Activated T-helper 9 cell treated with anti-CD3 and anti-CD28 coated beads, Interleukin-2, amount 50 U/mL, for 16 hours (primary cell): ENCODE measurements around the gene GHRL.

Experiments
- DNase-seq: peaks from one replicate; pipeline ENCODE4 v3.0.0-alpha.2; 2020; ENCODE audit warnings: low read depth

Gene GHRL

DNA sequence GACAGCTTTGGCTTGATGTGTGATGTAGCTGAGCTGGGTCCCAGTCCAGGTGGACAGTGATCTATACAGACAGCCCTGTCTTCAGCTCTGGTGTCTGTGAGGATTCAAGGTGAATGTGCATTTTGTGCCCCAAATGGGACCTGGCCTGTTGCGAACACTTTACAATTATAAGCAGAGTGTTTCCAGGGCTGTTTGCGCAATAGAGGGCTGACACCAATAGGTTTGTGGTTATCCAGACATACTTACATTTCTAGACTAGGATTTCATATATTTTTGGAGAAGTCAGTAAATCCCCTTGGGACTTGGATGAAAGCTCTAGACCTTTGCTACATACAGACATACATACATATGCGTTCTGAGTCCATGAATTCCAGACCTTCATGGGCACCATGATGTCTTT lies 48.7 kb downstream of the GHRL start:
- no peak for DNase-seq

DNA sequence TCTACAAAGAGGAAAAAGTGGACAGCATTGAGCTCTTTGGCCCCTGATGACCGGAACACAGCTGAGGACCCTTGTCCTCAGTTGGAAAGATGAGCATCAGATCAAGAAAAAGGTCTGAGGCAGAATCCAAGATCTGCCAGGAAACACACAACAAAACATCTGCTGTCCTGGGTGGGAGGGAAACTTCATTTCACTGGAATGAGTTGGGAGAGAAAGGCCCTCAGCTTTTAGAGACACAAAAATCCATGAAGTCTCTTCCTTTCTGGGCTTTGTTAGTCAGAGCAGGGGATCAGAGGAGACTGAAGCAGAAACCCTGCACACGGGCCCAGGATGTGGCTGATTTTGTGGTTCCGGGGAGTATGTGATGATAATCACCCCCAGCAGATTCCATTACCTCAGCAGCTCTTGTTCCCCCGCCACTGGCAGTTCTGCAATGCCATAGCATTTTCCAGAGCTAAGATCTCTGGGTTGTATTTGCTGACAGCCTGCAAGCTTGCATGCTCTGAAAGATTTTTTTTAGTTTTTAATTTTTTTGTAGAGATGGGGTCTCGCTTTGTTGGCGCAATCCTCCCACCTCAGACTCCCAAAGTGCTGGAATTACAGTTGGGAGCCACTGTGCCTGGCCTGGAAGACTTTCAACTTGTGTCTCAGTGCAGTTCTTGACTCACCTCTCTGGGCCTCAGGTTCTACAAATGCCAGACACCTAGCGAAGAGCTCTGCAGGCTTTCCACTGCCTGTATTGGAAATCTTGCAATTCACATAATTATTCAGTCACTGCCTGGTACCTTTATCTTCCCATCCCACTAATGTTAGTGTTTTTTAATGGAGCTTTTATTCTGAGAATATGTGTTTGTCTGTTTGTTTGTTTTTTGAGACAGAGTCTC lies 50.3 kb downstream of the GHRL start:
- peak; percentile 56 for DNase-seq

DNA sequence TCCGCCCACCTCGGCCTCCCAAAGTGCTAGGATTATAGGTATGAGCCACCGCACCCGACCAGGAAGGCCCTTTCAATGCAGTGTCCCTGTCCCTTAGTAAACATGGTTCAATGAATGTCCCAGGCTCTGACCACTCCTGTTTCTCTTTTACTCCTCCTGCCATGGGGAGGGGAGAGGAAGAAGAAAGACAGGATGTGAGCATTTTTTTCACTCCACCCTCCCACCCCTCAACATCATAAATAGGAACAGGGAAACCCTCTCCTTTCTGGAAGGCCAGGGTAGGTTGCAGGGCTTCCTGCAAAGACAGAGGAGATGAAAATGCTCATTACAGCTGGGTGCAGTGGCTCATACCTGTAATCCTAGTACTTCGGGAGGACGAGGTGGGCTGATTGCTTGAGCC lies 51.9 kb downstream of the GHRL start:
- DNase-seq = no peak

DNA sequence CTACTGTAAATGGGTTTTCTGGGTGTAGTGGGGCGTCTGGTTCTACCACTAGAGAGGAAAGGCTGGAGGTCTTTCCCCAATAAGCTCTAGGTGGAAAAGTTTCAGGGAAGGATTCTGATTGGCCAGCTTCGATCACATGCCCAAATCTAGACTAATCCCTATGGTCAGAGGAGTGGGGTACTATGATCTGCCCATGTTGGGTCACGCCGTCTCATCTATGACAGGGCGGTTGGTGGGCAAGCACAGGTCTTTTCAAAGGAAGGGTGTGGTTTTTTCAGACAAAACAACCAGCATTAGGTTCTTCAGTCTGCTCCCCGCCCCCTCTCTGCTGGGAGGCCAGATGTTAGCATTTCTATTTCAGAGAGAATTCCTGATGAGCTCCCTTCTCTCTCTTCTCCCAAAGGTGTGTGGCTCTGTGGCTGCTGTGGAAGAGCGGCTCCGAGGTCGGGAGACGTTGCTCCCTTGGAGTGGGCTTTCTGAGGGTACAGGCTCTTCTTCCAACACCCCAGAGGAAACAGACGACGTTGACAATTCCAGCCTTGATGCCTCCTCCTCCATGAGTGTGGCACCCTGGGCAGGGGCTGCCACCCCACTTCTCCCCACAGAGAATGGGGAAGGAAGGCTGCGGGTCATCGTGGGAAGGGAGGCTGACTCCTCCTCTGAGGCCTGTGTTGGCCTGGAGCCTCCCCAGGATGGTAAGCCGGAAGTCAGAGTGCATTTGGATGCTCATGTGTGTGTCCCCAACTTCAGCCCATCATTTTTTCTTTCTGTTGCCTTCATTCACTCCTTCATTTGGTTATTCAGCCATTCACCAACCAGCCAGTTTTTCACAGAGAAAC lies 54.2 kb downstream of the GHRL start:
- DNase-seq = no peak
